HG03097 (cell line): ENCODE results near the gene CCDC201.
"Not testable (repeated sequence)": the region's sequence is repeated elsewhere in the genome, so short reads cannot be mapped to it uniquely, and the experiment has no call there.

Experiments used
- ATAC-seq: cut with Tn5 transposase; IDR thresholded peaks from one replicate; pipeline ENCODE4 v1.9.1; 2021; ENCODE audit not compliant: unreplicated experiment, low FRiP score

CCDC201 gene

DNA sequence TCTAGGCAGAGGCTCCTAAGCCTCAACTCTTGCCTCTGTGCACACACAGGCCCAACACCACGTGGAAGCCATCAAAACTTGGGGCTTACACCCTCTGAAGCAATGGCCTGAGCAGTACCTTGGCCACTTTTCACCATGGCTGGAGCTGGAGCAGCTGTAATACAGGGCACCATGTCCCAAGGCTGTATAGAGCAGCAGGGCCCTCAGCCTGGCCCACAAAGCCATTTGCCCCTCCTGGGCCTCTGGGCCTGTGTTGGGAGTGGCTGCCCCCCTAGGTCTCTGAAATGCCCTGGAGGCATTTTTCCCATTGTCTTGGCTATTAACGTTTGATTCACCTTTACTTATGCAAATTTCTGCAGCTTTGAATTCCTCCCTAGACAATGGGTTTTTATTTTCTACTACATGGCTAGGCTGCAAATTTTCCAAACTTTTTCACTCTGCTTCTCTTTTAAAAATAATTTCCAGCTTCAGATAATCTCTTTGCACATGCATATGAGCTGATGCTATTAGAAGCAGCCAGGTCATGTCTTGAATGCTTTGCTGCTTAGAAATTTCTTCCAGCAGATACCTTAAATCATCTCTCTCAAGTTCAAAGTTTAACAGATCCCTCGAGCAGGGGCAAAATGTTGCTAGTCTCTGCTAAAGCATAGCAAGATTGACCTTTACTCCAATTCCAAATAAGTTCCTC lies 5.7 kb upstream of the CCDC201 start:
- ATAC-seq, result no peak

- no peak for ATAC-seq
These were observed 3.6 kb upstream of the CCDC201 start for GRCh38 chr7:45876519-45876918.

DNA sequence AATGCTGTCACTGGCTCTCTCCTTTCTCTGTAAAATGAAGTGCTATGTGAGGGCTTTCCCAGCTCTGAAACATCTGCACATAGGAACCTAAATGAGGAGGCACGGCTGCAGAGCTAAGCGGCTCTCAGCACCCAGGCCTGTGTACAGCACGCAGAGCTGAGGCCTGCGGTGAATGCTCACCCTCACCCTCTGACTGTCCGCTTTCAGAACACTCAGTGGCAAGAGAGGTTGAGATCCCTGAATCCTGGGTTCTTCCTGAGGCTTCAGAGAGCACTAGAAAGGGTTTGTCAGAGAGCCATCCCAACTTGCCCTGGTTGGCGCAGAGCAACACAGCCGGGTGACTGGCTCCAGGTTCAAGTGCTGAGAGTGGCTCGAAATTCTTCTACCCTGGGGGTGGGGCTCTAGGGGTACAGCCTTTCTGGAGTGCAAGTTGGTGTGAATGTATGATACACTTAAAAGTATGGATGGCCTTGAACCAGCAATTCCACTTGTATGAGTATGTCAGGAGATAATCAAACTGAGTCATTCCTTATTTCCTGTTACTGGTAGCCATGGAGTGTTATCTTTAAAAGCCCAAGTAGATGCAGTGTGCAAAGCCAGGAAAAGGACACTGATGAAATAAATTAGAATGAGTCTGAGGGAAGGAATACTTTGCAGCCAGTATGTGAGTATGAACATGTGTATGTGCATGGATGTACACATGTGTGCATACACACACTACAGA lies 1.7 kb upstream of the CCDC201 start:
- ATAC-seq, result no peak

GRCh38 chr7:45873355-45873754 lies 473 bp upstream of the CCDC201 start:
- ATAC-seq, result no peak

- no peak for ATAC-seq
These were observed 507 bp downstream of the CCDC201 start for GRCh38 chr7:45872116-45873034.

- ATAC-seq, result no peak
These were observed 3.5 kb downstream of the CCDC201 start for GRCh38 chr7:45869426-45869825.

DNA sequence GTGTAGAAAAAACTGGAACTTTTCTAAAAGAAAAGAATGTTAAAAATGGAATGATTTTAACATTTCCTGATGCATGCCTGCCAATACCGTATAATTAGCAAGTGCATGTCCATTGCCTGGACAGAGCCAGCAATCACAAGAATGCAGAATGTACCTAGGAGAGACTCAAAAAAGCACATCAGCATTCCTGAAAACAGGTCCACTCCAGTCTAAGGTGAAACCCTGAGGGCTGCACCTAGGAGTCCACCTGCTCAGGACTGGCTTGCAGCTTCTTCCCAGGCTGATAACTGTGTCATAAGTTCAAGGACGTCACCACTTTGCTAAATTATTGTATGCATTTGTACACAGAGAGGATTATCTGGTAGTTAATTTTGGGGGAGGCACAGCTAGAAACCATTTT lies 5.4 kb downstream of the CCDC201 start:
- no peak for ATAC-seq

GRCh38 chr7:45865594-45866410 lies 7.1 kb downstream of the CCDC201 start:
- ATAC-seq, result no peak

- no peak for ATAC-seq
These were observed 9.2 kb downstream of the CCDC201 start for GRCh38 chr7:45863715-45864114.

DNA sequence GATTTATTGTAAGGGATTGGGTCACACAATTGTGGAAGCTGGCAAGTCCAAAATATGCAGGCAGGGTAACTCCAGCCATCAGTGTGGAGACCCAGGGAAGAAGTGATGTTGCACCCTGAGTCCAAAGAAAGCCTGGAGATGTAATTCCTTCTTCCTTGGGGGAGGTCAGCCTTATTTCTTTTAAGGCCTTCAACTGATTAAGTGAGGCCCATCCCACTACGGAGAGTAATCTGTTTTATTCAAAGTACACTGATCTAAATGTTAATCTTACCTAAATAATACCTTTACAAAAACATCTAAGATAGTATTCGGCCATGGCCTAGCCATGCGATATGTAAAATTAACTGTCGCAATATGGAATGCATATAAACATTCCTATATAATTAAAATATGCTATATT lies 16.0 kb downstream of the CCDC201 start:
- ATAC-seq, result not testable (repeated sequence)

DNA sequence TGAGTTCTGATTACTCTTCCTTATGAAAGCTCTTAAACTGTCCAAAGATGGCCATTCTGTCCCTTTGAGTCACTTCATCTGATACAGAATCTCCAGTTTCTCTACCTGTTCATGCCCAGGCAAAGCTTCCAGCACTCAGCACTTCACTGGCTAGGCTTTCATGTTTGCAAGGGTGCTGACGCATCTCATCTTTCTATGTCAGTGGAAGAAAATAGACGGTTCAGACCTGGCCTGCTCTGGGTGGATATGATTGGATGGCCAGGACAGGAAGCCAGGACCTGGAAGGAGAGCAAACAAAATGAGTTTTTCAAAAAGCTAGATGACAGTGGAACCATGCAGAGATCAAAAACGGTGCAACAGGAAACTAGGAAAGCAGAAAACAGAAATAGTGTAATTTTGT lies 17.2 kb downstream of the CCDC201 start:
- ATAC-seq, result not testable (repeated sequence)

DNA sequence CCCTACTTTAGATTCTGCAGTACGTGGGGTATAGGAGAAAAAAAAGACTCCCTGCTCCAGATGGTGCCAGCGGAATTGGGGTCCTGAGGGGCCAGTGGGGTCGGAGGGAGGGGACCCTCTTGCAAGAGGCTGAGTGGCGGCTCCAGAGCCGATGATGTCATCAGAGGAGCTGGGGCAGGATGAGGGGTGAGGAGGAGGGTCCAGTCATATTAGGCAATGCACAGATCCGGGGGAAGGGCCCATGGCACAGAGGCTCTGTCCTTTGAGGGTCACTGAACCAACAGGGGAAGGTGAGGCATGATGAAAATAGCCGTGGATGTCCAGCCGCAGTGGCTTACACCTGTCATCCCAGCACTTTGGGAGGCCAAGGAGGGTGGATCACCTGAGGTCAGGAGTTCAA lies 19.4 kb downstream of the CCDC201 start:
- not testable (repeated sequence) for ATAC-seq

DNA sequence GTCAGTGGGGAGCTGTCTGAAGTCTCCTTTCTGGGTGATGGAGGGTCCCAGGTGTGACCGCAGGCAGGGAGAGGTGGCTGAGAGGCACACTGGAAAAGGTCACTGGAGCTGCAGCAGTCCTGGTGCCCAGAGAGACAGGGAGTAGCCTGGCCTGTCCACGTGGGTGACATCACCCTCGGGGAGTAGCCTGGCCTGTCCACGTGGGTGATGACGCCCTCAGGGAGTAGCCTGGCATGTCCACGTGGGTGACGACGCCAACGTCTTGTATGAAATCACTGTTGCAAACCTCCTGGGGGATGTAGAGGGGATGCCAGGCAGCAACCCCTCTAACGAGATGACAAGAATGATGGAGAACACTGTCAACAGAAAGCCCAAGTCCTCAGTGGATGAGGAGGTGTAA lies 19.9 kb downstream of the CCDC201 start:
- not testable (repeated sequence) for ATAC-seq

GRCh38 chr7:45848734-45849133 lies 24.1 kb downstream of the CCDC201 start:
- not testable (repeated sequence) for ATAC-seq

GRCh38 chr7:45846536-45846935 lies 26.3 kb downstream of the CCDC201 start:
- not testable (repeated sequence) for ATAC-seq

DNA sequence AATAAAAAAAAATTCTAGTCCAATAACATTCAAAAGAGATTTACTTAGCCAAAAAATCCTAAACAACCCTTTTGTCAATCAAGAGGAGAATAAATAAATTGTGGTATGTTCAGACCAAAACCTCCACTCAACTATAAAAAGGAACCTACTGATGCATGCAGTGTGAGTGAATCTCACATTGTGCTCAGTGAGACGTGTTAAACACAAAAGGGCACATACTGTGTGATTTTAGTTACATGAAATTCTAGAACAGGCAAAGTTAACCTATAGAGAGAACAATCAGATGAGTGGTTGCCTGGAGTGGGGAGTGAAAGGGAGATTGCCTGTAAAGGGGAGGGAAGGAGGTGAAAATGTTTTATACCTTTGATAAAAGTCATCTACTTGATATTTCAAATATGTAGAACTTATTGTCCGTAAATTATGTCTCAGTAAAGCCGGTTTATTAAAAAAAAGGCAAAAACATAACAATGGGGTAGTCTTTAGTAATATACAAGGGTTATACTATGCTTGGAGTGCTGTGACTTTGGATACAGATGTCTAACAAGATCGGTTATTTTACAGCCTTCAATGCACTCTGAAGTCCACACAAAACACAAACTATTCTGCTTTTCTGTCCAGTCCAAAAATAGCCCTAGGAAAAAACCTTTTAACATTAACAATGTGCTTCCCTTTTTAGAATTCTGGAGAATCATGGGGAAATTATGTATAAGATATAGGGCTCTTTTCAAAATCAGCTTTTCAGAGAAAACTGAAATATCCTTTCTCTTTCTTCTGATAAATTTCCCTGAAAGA lies 30.8 kb downstream of the CCDC201 start:
- ATAC-seq, result not testable (repeated sequence)

DNA sequence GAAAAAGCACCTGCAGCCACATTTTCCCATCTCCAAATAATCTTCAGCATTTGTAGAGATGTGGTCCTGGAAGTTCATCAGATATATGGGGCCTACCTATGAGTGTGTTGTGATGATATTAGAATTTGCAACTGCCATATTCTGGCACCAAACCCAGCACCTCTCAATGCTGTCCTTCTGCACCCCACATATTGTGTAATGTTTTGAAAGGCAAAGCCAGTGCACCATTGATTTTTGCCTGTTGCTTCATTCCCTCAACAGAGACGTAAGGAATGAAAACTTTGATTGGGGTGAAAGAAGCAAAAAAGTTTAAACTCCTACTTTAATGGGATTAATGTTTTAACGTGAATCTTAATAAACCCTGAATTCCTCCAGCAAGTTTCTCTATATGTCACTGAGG lies 34.0 kb downstream of the CCDC201 start:
- ATAC-seq, result not testable (repeated sequence)

- ATAC-seq, result not testable (repeated sequence)
These were observed 40.3 kb downstream of the CCDC201 start for GRCh38 chr7:45832433-45833177.

DNA sequence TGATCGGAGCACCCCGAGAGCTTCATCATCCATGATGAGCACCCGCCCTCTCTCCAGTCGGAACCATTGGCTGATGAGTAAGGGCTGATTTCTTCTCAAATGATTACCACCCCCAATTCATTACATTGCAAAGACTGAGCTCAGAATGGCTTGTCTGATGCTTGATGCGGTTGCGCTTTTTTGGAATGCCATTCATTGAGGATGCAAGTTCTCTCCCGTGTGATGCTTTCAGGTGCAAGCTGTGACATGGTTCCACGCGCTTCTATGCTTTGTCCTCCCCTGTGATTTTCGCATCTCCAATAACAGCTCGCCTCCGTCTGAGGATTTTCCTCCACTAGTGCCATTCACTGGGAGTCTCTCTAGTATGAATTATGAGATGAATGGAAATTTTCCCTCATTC lies 43.0 kb downstream of the CCDC201 start:
- ATAC-seq, result not testable (repeated sequence)
